ENCODE results near the gene ANKRD40. TPM values are rescaled to one million over a fixed set of nuclear protein-coding genes. Genes with fewer than 3 reads are reported as not detected.

Gene ANKRD40
- total RNA-seq, 1 experiment from 2014 or later, result 44.3 TPM

Other genes with a start within 250 kb of the ANKRD40 start
- not detected in 2 replicates for gene CHAD, start 239.0 kb downstream of the ANKRD40 start, total RNA-seq (2014; rRNA removed; shearing (Covaris generic); ENCODE audit: low replicate concordance)
- gene RSAD1, start 229.1 kb downstream of the ANKRD40 start, total RNA-seq (2014; rRNA removed; shearing (Covaris generic); ENCODE audit: low replicate concordance), result 31.4 and 41.4 TPM in 2 replicates
- gene MYCBPAP, start 199.5 kb downstream of the ANKRD40 start, total RNA-seq (2014; rRNA removed; shearing (Covaris generic); ENCODE audit: low replicate concordance), result 1.1 and 9.3 TPM in 2 replicates
- gene EPN3, start 175.2 kb downstream of the ANKRD40 start, total RNA-seq (2014; rRNA removed; shearing (Covaris generic); ENCODE audit: low replicate concordance), result 0.07 and 0.32 TPM in 2 replicates
- gene SPATA20, start 160.7 kb downstream of the ANKRD40 start, total RNA-seq (2014; rRNA removed; shearing (Covaris generic); ENCODE audit: low replicate concordance), result 138 and 140 TPM in 2 replicates
- gene CACNA1G, start 147.2 kb downstream of the ANKRD40 start, total RNA-seq (2014; rRNA removed; shearing (Covaris generic); ENCODE audit: low replicate concordance), result 0.35 and 3.3 TPM in 2 replicates
- gene ABCC3, start 73.0 kb downstream of the ANKRD40 start, total RNA-seq (2014; rRNA removed; shearing (Covaris generic); ENCODE audit: low replicate concordance), result 67.8 and 69.9 TPM in 2 replicates
- 9.2 and 26.6 TPM in 2 replicates for gene LUC7L3, start 11.7 kb upstream of the ANKRD40 start, total RNA-seq (2014; rRNA removed; shearing (Covaris generic); ENCODE audit: low replicate concordance)
- gene ANKRD40CL, start 59.6 kb upstream of the ANKRD40 start, total RNA-seq (2014; rRNA removed; shearing (Covaris generic); ENCODE audit: low replicate concordance), result not detected in 2 replicates
- not detected in 2 replicates for gene WFIKKN2, start 127.7 kb upstream of the ANKRD40 start, total RNA-seq (2014; rRNA removed; shearing (Covaris generic); ENCODE audit: low replicate concordance)
- gene TOB1, start 158.4 kb upstream of the ANKRD40 start, total RNA-seq (2014; rRNA removed; shearing (Covaris generic); ENCODE audit: low replicate concordance), result 11.8 and 15.6 TPM in 2 replicates

Data from Caki2 (cell line).